GOT3 (cell line): ENCODE measurements around the gene MAP2K2.
"Not testable (repeated sequence)": the region's sequence is repeated elsewhere in the genome, so short reads cannot be mapped to it uniquely, and the experiment has no call there.

Source experiments
- DNase-seq: peaks from one replicate; lab custom pipeline; 2025; ENCODE audit warnings: mixed read lengths; lab: John Stamatoyannopoulos, UW

The MAP2K2 gene

DNA sequence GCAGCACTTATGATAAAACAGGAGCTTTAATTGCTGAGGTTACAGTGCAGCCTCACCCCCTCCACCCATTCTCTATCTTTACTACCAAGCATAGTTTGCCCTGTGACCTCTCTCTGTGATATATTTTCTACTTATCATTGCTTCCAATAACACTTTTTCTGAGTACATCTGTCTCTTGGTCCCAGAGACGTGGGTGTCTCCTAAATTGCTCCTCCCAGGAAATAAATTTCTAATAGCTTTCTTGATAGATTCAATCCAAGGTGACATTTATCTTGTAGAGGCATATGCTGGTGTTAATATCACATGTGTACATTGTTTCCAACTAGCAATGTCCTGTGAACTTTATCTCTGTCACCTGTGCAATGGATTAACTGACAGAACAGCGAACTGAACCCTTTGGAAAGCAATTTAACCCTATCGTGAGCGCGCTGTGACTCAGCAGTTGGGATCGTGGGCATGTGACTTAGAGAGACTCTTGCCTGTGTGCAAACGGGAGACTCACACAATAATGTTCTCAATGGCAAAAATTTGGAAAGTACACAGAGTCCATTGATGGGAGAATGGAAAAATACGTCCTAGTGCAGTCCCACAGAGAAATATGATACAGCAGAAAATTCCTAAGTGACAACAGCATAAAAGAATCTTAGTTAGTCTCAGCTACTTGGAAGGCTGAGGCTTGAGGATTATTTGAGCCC is 7.0 kb upstream of the MAP2K2 start:
- no peak for DNase-seq

DNA sequence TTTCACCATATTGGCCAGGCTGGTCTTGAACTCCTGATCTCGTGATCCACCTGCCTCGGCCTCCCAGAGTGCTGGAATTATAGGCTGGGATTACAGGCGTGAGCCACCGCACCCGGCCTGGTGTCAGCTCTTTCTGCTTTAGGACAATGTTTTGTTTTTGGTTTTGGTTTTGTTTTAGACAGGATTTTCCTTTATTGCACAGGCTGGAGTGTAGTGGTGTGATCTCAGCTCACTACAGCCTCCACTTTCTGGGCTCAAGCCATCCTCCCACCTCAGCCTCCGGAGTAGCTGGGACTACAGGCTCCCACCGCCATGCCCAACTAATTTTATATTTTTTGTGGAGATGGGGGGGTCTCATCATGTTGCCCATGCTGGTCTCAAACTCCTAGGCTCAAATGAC is 5.1 kb upstream of the MAP2K2 start:
- not testable (repeated sequence) for DNase-seq

DNA sequence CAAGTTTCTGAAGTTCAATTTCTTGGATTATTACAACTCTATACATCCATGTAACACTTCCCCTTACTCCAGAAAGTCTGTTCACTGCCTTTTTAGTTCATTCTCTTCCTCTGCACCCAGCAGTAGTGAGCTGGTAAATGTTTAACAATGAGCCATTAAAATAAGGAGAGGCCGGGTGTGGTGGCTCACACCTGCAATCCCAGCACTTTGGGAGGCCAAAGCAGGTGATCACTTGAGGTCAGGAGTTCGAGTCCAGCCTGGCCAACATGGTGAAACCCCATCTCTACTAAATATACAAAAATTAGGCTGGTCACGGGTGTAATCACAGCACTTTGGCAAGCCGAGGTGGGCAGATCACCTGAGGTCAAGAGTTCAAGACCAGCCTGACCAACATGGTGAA is 3.4 kb upstream of the MAP2K2 start:
- DNase-seq: not testable (repeated sequence)

DNA sequence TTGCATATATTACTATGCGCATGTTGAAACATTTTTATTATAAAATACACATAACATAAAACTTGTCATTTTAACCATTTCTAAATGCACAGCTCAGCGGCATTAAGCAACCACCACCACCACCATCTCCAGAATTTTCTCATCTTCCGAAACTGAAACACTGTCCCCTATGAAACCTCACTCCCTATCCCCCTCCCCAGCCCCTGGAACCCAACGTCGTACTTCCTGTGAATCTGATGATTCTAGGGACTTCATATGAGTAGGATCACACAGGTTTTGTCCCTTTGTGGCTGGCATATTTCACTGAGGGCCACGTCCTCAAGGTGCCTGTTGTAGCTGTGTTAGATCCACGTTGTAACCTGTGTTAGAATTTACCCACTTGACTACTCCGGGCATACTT is 716 bp upstream of the MAP2K2 start:
- DNase-seq: no peak

DNA sequence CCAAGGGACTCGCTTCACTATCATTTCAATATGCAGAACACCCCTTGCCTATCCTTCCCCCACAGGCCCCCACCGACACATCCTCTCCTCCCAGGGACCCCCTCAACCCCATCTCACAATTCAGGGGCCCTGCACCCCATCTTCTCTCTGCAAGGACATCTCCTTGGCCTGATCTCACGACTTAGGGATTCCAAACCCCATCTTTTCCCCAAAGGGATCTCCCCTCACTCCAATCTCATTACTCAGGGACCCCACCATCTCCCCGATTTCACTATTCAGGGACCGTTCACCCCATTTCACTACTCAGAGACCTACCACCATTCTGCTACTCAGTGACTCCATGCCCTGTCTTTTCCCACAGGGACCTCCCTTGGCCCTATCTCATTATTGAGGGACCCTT is 1.4 kb downstream of the MAP2K2 start:
- no peak for DNase-seq

DNA sequence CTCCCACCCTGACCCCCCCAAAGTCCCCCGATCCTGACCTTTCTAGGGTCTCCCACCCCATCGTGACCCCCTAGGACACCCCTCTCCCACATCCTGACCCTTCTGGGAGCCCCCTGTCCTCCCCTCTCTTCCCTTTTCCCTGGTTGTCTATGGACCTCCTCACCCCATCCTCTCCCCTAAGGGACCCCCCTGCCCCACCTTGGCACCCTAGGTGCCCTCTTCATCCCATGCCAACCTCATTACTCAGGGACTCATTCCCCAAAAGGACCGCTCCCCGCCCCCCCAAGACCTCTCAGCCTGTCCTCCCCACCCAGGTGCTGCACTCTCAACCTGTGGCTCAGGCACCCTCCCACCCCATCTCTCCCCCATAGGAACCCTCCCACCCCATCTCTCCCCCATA is 2.1 kb downstream of the MAP2K2 start:
- DNase-seq: no peak

DNA sequence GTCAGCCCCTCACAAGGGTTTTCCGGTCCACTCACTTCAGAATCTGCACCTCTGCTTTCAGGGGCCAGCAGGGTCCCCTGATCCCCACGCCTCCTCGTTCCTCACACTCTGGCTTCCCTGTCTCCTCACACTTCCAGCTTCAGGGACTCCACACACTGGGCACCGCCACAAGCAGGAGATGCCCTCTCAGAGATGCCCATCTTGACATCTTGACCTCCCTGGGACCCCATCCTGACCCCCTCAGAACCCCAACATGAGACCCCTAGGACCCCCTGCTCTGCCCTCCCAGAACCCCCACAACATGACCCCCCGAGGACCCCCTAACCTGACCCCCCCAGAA is 2.7 kb downstream of the MAP2K2 start:
- no peak for DNase-seq

DNA sequence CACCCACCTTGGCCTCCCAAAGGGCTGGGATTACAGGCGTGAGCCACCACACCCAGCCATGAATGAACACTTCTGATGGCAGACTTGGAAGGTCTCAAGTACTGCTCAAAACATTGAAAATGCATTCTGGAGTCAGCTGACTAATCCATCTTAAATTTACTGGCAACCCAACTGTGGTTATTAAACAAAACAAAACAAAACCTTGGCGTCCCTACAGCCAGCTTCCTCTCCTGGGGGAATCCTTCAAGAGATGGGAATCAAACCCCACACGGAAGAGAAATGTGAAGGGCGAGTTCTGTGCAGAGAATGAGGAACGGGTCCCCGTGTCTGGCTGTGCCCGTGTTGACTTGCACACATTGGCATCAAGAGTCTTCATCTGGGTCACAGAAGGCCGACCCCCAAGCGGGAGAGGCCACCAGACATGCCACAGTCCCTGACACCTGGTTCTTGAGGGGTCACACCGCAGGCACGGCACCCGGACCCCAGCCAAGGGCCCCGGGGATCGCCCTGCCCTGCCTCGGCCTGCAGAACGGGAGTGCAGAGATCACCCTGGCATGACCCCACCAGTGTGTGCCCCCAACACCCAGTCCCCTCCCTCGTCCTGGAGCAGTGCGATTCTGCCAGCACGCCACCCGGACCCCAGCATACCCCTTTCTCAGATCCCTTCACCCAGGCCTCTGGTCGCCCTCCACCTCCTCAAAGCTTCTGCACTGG is 3.2 kb downstream of the MAP2K2 start:
- no peak for DNase-seq

DNA sequence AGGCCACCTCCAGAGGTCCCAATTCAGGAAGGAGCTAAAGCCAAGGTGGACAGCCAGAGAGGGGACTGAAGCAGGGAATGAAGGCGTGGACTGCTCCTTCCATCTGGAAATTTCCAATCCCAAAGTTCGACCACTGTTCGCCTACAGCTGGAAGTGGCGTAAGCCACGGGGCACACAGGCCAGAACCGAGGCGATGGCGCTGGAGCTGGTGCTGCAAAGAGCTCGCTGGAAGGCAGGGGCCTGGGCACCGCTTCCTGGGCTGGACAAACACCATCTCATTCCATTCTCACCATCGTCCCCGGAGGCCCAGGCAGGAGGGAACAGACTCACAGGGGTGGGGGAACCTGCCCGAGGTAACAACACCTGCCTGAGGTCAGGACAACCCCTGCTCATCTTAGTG is 4.2 kb downstream of the MAP2K2 start:
- no peak for DNase-seq

DNA sequence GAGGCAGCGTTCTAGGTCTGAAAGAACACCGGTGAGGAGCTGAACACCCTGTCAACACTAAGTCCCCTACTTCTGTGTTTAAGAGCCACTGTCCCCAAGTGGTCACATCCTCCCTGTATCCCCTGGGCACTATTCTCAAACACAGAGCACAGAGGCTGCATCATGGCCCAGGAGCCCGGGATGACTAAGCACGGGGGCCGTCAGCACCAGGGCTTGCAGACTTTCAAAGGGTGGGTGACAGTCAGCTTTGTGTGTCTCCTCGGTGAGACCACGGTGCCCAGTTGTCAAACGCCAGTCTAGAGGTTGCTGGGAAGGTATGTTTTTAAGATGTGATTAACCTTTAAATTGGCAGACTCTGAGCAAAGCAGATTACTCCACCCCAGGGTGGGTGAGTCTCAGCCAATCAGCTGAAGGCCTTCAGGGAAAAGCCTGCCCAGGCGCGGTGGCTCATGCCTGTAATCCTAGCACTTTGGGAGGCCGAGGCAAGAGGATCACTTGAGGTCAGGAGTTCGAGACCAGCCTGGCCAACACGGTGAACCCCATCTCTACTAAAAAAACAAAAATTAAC is 8.0 kb downstream of the MAP2K2 start:
- no peak for DNase-seq

DNA sequence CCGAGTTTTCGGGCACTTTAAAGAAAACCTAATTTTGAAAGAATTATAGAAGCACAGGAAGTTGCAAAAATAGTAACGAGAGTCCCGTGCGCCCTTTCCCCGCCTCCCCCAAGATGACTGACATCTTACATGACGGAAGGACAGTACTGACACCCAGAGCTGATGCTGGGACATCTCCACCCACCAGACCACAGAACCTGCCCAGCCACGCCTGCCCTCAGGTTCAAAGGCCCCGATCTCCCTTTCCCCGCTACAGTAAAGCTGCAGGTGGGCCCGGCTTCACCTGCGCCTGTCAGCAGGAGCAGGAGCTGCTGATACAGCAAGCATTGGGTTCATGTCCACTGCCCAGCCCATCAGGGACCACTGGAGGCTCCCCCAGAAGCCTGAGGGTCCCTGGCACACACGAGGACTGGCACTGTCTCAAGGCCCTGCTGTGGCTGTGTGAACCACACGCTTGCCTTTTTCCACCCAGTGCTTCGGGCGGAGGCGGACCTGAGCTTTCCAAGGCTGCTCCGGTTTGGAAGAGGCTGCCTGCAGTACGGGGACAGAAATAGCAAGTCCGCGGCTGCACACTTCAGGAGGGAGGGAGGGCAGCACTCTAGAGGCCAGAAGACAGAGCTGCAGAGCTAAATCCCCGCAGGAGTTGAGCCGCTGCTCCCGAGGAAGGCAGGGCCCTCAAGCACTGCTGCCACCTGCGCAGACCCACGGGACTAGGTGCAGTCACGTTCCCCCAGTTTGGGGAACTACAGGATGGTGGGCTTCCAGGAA is 8.7 kb downstream of the MAP2K2 start:
- no peak for DNase-seq

DNA sequence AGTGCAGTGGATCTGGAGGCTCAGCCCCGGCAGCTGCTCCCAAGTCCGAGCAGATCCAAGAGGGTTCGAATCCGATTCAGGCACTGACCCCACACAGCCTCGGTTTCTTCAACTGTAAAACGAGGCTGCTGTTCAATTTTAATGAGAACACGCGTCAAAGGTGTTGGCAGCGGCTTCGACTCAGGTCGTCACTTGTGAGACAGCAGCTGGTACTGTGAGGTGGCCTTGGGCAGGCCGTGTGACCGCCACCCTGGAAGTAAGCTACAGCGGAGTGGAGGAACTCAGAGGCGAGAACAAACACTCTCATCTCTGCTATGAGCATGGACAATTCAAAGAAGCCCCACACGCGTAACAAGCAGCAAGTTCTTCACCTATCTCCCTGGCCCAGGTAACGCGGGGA is 9.7 kb downstream of the MAP2K2 start:
- no peak for DNase-seq

DNA sequence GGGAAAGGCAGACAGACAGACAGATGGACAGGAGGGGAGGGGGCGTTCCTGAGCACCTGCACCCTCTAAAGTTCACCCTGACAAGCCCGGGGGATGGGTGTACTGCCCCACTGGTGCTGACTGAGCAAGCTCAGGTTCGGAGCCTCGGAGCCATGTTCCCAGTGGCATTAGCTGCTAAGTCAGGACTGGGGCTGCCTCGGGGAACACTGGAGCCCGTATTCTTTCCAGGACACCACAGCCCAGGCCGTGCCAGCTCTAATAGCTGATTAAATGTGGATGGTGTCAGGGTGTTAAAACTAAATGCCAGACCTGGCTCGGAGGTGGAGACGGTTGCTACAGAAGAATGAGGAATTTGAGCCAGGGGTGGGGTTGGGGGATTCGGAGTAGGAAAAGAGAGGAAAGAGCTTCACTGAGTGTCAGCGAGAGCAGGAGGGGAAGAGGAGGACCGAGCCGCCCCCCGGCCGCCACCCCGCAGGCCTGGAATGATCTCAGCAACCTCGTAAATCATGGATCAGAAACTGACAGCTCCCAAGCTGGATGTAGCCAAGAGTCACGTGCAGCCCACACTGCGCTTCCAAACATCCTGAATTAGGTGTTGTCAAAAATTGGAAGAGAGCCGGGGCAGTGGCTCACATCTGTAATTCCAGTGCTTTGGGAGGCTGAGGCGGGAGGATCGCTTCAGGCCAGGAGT is 10.4 kb downstream of the MAP2K2 start:
- DNase-seq: no peak

DNA sequence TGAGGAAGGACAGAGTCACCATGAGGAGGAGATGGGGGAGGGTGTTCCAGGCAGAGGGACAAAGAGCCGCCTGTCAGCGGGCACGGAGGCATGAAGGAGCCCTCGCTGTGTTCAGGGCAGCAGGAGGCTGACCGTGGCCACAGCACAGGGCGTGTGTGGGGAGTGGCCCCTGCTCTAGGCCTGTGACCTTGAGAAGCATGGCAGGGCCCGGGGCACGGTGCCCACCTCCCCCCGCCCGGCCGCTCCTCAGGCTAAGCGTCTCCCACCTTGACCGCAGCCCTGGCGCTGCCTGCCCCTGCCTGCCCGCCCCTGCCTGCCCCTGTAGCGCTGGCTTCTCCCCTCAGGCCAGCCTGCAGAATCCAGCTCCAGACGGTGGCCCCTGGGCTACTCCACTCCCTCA is 11.6 kb downstream of the MAP2K2 start:
- no peak for DNase-seq

DNA sequence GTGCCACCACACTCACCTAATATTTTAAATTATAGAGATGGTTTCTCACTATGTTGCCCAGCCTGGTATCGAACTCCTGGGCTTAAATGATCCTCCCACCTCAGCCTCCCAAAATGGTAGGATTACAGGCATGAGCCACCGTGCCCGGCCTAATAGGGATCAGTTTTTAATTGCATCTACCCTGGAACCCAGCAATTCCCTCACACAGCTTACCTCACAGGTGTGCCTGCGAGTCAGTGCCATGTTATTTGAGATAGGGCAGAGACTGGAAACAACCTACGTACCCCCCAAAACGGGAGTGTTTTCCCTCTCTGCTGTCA is 14.3 kb downstream of the MAP2K2 start:
- no peak for DNase-seq

DNA sequence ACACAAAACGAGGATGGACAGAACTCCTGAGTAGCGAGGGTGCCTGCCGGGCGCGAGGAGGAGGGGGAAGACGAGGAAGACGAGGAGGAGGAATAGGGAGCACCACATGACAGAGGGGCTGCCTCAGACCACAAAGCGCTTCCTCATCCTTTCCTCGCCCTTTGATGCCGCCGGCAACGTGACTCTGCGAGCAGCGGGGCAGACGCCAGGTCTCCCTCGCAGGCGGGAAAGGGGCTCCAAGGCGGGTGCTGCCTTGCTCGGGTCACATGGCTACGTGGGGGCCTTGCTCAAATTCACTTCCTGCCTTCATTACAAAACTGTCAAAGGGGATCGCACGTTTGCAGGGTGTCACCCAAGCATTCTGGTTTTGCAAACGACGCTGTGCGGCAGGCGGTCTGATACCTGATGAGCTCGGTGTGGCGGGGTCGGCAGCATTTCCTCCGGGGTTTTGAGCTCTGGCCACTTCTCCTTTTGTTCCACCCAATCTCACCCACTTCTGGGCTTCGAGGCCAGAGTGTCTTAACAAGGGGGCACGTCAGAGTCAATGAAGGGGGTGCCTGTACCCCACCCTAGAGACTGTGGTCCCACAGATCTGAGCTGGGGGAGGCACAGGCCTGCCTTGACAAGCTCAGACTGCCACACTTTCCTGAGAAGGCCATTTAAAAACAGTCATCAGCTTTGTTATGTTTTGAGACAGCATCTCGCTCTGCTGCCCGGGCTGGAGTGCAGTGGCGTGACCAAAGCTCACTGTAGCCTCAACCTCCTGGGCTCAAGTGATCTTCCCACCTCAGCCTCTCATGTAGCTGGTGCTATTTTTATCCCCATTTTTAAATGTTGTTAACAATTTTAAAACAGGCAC is 14.9 kb downstream of the MAP2K2 start:
- no peak for DNase-seq

DNA sequence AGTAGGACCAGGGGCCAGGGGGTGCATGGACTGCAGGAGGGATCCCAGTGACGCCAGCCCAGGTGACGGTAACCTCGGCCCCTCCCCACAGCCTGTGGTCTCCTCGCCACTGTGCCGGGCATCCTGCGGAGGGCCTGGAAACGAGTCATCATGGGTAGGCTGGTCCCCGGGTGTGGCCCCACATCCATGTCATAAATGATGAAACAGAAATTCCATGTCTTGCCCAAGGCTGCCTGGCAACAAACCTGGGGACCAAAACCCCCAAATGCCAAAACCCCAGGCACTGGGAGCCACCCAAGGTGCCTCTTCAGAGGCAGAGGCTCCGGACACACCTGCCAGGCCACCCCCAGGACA is 20.9 kb downstream of the MAP2K2 start:
- no peak for DNase-seq

DNA sequence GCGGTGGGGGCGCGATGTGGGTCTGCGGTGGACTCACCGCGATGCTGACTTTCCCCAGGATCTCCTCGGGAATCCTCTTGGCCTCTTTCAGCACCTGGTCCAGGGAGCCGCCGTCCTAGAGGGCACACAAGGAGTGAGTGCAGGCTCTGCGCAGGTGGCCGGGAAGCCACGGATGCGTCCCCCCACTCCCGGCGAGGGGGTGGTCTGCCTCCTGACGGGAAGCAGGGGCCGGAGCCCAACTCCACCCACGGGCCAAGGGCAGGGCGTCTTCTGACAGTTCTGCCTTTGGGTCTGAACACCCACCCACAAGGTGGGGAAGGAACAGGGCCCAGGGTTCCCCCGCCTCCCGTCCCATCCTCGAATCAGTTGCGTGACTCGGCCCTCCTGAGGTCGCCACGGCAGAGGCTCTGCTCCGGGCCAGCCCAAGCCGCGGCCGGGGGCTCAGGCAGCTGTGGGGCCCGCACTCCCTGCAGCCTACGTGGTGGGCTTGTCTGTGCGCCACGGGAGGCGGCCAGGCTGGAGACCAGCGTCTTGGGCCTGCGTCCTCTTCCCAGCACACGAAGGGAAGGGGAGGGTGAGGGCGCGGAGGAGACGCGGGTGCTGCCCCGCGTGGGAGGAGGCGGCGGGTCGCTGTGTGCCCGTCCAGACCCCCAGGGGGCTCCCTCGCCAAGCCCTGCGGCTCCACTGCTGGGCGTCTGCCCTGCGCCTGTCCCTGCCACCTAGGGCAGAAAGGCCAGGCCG is 21.4 kb downstream of the MAP2K2 start:
- no peak for DNase-seq

DNA sequence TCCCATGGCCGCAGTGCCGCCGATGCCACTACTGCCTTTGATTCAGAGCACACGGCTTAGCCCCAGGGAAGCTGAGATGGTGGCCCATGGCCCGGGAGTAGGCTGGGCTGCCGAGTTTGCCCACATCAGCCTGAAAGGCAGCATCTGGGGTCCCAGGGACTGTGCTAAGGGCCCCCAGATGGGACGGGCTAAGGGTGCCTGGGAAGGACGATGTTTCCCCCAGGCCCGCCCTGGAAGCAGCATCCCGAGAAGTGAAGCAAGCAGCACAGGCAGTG is 22.5 kb downstream of the MAP2K2 start:
- DNase-seq: no peak

DNA sequence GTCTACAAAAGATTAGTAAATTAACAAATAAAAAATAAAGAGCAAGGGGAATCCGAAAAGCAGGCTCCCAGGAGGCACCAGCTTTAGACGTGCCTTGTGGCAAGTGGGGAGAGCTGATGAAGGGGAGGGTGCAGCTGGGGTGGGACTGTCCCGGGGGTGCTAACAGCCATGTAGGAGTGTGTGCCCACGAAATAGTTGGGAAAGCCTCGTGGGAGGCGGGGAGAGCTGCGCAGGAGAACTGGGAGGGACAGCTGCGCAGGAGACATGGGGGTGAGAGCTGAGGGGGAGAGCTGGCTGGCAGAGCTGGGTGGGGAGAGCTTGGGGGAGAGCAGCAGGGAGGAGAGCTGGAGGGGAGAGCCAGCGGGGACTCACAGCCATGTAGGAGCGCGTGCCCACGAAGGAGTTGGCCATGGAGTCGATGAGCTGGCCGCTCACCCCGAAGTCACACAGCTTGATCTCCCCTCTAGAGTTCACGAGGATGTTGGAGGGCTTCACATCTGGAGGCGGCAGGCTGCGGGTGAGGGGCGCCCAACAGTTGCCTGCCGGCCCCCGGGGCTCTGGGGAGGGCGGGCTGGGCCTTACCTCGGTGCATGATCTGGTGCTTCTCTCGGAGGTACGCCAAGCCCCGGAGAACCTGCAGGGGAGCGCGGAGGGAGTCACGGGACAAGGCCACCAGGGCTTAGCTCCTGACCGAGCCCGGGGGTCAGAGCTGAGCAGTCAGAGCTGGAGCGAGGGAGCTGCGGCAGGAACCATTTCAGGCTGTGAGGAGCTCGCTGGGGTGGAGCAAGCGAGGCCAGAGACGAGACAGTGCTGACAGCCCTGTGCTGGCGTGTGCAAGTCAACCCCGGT is 23.1 kb downstream of the MAP2K2 start:
- DNase-seq: no peak
